ENCODE results near the gene HAL.
"Not testable (repeated sequence)": the region's sequence is repeated elsewhere in the genome, so short reads cannot be mapped to it uniquely, and the experiment has no call there.

The HAL gene

DNA sequence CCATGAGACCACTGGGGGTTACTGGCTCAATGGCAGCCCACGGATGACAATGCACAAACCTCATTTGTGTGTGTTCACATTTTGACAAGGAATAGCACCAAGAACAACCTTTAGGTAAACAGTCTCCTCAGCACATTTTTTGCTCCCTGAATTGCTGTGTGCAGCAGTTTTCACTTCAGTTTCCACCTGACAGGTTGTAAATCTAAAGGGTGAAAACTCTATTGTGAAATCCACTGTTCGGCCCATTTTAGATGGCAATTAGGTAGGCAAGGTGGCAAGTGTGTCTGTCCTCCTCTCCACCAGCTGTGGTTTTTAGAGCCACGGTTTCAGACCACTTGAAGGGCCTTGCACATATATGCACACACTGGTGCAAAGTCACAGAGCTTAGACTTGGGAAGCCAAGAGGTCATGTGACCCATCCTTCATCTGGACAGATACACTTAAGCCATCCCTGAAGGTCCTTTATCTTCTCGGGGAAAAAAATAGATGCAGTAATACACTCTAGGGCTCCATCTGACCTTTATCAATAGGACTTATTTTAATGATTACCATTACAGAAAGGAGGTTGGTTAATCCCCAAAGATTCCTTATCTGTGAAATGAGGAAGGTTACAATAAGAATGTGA is 23.2 kb downstream of the HAL start:
- DNase-seq, result no peak

GRCh38 chr12:95970905-95971304 is 25.2 kb downstream of the HAL start:
- DNase-seq, result no peak

DNA sequence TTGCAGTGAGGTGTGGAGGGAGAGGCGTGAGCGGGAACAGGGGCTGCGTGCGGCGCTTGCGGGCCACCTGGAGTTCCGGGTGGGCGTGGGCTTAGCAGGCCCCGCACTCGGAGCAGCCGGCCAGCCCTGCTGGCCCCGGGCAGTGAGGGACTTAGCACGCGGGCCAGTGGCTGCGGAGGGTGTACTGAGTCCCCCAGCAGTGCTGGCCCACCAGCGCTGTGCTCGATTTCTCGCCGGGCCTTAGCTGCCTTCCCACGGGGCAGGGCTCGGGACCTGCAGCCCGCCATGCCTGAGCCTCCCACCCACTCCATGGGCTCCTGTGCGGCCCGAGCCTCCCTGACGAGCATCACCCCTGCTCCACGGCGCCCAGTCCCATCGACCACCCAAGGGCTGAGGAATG is 27.0 kb downstream of the HAL start:
- not testable (repeated sequence) for DNase-seq

- DNase-seq, result no peak
Observed at GRCh38 chr12:95967301-95967700, 28.8 kb downstream of the HAL start.

DNA sequence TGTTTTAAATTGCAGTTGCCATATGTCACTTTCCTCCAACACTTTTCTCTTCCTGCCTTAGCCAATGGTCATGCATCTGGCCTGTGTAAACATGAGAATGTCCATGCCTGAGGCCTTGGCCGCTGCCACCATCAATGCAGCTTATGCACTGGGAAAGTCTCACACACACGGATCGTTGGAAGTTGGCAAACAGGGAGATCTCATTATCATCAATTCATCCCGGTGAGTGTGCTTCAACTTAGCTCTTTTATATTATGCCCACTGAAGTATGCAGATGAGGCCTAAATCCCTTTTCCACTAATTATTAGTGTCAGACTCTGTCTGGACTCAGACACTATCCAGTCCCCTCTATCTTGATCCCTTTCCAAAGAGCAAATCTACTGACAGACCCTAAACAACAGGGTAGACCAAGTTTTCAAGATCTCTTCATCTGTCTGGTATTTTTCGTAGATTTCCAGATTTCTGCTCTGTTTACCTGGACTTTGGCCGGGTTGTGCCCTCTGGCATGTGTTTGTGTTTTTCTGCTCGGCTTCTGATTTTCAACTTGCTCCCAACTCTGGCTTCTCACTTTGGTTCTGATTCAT is 29.8 kb downstream of the HAL start:
- DNase-seq, result no peak

DNA sequence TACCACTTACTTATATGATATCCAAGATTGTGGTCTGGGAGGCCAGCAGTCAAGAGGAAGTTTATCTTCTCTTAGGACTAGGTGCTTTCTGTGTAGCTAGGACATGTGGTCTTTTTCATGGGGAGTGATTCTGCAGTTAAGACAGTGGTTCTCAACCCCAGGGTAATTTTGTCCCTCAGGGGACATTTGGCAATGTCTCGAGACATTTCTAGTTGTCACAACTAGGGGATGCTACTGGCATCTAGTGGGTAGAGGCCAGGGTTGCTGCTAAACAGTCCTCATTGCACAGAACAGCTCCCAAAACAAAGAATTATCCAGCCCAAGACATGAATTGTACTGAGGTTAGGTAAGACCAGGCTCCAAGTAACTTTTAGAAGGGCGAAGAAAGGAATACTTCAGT is 33.0 kb downstream of the HAL start:
- DNase-seq, result no peak

DNA sequence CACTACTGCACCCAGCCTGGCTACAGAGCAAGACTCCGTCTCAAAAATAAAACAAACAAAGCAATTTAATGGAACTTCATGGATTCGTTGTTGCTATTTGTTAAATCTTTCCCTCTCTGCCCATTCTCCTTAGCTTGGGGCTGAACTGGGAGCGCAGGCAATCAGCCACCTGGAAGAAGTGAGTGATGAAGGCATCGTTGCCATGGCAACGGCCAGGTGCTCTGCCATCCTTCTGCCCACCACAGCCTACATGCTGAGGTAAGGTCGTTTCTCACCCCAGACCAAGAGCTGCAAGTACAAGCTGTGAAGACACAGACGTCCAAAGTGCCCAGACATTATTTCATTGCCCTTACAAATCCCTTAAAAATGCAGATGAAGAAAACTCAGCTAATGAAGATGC is 33.9 kb downstream of the HAL start:
- no peak for DNase-seq

GRCh38 chr12:95960241-95960640 is 35.9 kb downstream of the HAL start:
- DNase-seq, result no peak

DNA sequence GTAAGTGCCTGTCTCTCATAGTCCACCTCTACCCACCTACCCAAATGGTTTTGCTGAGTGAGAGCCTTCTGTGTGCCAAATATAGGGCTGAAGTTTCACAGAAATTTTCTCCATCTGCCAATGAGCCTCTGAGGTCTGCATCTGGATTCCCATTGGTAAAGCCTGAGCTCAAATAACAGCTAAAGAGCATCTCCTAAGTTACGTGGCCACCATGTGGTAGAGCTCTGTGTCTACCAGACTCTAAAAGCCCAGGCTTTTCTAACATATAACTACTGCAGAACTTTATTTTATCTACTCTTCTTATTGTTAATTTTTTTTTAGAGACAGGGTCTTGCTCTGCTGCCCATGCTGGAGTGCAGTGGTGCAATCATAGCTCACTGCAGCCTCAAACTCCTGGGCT is 37.0 kb downstream of the HAL start:
- DNase-seq, result no peak

DNA sequence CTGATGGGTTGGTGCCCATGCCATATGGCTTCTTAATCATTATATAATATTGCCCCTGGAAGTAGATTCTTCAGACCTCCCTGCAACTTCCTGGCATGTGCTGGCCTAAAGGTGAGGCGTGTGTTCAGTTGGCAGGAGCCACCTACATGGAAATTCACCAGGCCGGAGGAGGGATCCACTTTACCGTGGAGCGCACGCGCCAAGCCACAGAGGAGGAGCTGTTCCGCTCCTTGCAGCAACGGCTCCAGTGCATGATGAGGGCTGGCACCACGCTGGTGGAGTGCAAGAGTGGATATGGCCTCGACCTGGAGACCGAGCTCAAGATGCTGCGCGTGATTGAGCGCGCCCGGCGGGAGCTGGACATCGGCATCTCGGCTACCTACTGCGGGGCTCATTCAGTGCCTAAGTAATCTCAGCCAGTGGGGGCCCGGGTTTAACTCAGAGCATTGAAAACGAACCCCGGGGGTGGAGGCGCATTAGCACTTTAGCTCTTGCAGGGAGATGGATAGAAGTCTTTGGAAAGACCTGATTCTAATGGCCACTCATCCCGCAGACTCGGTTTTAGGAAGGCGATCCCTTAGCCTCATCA is 39.5 kb downstream of the HAL start:
- no peak for DNase-seq

DNA sequence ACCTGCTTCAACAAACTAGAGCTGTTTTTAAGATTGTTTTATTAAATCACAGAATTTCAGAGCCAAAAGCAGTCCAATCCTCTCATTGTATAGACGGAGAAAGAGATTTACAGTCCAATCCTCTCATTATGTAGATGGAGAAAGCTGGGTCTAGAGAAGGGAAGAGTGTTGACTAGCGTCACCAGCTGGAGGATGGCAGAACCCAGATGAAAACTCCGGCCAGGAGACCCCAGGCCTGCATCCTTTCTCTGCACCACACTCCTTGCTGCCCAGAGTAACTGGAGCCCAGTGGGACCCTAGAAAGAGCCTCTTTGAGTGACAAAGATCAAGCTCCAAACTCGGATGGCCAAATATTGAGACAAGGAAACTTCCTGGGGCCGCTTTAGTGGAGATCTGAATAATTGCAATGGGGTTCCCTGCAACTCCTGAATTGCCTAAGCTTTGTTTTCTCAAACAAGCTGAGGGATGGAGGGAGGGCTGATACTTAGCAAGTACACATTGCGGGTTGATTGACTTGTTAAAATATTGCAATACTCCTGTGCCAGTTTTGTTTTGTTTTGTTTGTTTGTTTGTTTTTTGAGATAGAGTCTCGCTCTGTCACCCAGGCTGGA is 40.5 kb downstream of the HAL start:
- no peak for DNase-seq

GRCh38 chr12:95953000-95953399 is 43.1 kb downstream of the HAL start:
- DNase-seq, result no peak

DNA sequence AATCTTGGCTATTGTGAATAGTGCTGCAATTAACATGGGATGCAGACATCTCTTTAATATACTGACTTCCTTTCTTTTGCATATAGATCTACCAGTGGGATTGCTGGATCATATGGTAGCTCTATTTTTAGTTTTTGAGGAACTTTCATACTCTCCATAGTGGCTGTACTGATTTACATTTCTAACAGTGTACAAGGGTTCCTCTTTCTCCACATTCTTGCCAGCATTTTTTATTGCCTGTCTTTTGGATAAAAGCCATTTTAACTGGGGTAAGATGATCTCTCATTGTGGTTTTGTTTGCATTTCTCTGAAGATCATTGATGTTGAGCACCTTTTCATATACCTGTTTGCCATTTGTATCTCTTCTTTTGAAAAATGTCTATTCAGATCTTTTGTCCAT is 44.6 kb downstream of the HAL start:
- DNase-seq, result no peak

DNA sequence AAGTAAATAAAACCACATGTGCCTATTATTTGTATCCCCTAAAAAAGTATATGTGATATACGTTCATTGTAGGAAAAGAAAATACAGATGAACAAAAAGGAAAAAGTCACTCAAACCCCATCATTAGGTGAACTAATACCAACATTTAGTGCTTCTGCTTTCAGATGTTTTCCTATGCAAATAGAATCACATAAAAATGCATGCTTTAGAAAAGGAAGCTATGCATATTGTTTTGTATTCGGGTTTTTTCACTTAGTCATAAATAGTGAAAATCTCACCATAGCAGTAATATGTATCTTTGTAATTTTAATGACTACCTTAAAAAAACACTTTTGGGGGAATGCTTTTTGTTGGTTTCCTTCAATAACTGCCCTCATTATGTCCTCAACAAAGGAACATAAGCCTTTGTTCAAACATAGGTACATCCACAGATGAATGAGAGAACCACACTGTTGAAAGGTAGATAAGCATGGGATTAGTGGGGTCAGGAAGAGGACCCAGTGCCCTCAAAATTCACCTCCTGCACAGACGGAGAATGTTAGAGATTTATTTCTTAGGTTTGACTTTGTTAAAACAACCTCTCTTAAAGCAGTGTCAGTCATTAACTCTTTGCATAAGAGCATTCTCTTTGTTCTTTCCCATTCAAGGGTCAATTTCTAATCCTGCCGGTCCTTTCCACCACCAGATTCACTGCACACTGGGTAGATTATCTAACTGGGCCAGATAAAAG is 46.5 kb downstream of the HAL start:
- no peak for DNase-seq

GRCh38 chr12:95944108-95944704 is 51.9 kb downstream of the HAL start:
- no peak for DNase-seq

DNA sequence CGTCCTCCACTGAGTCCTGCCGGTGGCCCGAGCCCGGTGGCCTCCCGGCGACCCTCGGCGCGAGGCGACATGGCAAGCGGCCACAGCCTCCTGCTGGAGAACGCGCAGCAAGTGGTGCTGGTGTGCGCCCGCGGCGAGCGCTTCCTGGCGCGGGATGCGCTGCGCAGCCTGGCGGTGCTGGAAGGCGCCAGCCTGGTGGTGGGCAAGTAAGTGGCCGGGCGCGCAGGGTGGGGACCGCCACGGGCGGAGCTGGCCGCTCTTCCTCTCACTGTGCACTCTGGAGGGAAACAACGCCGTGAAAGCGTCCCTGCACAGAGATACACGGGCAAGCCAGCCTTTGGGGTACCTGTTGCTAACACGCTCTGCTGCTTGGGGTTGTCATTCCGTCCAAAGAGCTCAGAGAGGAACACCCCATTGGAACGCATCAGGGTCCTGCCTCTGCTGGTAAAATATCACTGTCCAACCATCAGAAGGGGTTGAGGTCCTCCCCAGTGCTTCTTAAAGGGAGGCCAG is 52.8 kb downstream of the HAL start, which contains the start of gene AMDHD1:
AMDHD1 (plus strand) TSS at position 2 of the 513 bp plus-strand sequence; CDS start at position 70, 68 bp downstream.
- DNase-seq, result peak; percentile 62

DNA sequence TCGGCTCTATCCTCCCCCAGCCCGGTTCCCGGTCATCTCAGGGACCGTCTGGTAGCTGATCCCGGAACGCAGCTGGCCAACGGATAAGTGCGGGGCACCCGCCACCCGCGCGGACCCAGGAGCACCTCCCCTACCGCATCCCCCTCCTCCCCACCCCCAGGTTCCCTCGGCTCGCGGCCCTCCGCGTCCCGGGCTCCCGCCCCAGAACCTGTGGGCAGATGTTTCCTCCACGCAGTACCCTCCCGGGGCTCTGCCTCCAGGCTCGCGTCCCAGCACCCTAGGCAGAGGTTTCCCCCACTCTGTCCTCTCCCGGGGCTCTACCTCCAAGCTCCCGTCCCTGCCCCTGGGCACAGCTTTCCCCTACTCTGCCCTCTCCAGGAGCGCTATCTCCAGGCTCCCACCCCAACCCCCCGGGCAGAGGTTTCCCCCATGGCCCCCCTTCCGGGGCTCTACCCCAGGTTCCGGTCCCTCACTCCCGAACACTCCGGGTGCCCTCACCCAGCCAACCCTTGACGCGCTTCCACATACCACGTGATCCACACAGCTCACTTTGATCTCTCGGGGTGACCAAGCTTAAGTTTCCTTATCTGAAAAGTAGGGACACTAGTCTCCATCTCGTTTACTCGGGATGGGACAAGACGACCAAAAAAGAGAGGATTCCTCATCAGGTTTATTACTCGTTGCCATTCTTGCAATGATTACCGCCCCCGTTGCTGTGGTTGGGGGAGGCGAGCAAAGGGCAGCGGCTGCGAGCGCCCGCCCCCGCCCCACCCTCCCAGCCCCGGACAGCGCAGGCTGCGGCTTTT is 53.4 kb downstream of the HAL start, which contains the start of gene CCDC38:
CCDC38 (minus strand) TSS at position 91 of the 806 bp plus-strand sequence. CDS start 6,105 bp downstream, outside the sequence.
- DNase-seq, result peak; percentile 71

GRCh38 chr12:95942101-95942523 is 54.0 kb downstream of the HAL start:
- DNase-seq, result no peak

DNA sequence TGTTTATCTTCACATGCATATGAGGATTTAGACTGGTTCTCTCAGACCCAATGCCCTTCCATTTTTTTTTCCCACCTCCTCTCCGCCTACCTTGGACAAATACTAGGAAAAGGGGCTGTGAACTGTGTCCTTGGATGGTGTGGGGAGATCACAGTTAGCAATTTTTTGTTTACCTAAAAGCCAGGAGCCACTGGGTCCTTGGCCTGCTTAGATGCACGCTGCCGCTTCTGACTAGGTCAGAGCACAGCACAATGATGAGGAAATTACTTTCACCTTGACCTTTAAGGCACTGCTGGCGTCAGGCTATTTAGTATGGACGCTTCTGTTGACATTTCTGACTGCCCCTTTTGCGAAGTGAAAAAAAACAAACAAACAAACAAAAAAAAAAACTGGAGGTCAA is 55.6 kb downstream of the HAL start:
- no peak for DNase-seq

All from midbrain (tissue), 1 donor.